ENCODE data around the gene ADCY7. TPM values are rescaled to one million over a fixed set of nuclear protein-coding genes. Genes with fewer than 3 reads are reported as not detected.

ADCY7 gene
- total and polyA plus RNA-seq, 9 of the 15 experiments (the other 6 are each of a cell fraction or from before 2014, with no cell fraction given), result 2.3 to 108 (median 28.6) TPM

GRCh38 chr16:50263940-50264929, 2.1 kb upstream of the ADCY7 start (continued):
- TF ChIP-seq NCOA1 (IDR thresholded peaks at IDR 0.05; ENCODE audit: low read depth) (no peak), SP2 (IDR thresholded peaks at IDR 0.05; ENCODE audit: extremely low read depth, low read depth, low read length, poor library complexity, severe bottlenecking) (no peak), ZNF589 (CRISPR knock-in tag; IDR thresholded peaks at IDR 0.05; ENCODE audit: low read depth) (no peak), BACH1 (tag; IDR thresholded peaks at IDR 0.05) (peak; percentile 88), ZNF766 (CRISPR knock-in tag; conservative IDR thresholded peaks at IDR 0.05) (no peak), DMBX1 (CRISPR knock-in tag; IDR thresholded peaks at IDR 0.05; ENCODE audit: borderline replicate concordance) (peak; percentile 65; the same call in 1 of the 2 replicates), ZNF23 (CRISPR knock-in tag; IDR thresholded peaks at IDR 0.05) (no peak), MECOM (CRISPR knock-in tag; IDR thresholded peaks at IDR 0.05) (no peak), ZNF175 (CRISPR knock-in tag; IDR thresholded peaks at IDR 0.05; ENCODE audit: low read depth) (peak; percentile 38), UBTF (IDR thresholded peaks at IDR 0.05; ENCODE audit: borderline replicate concordance in 1 of 2, low read depth in 2 of 2, low read length in 2 of 2) (no peak), TCFL5 (CRISPR knock-in tag; conservative IDR thresholded peaks at IDR 0.05) (no peak), E2F3 (CRISPR knock-in tag; IDR thresholded peaks at IDR 0.05) (no peak), NKRF (IDR thresholded peaks at IDR 0.05; ENCODE audit: borderline replicate concordance) (no peak), HBP1 (CRISPR knock-in tag; IDR thresholded peaks at IDR 0.05) (no peak), FOSL1 (tag; conservative IDR thresholded peaks at IDR 0.05) (no peak; the same call in 1 of the 2 replicates), CREB3 (tag; conservative IDR thresholded peaks at IDR 0.05; ENCODE audit: low read depth) (no peak), USF1 (CRISPR knock-in tag; IDR thresholded peaks at IDR 0.05) (no peak)
